Measurements from ENCODE around the gene NTSR1. TPM values are rescaled to one million over a fixed set of nuclear protein-coding genes. Genes with fewer than 3 reads are reported as not detected.
"Not testable (repeated sequence)": the region's sequence is repeated elsewhere in the genome, so short reads cannot be mapped to it uniquely, and the experiment has no call there.

The NTSR1 gene
- total and polyA plus RNA-seq, 12 donors: 0.03 to 0.14 (median 0.11) TPM; not detected in 9

GRCh38 chr20:62677678-62678077, 31.0 kb upstream of the NTSR1 start:
- DNase-seq: no peak
- TF ChIP-seq, protein P1, sequence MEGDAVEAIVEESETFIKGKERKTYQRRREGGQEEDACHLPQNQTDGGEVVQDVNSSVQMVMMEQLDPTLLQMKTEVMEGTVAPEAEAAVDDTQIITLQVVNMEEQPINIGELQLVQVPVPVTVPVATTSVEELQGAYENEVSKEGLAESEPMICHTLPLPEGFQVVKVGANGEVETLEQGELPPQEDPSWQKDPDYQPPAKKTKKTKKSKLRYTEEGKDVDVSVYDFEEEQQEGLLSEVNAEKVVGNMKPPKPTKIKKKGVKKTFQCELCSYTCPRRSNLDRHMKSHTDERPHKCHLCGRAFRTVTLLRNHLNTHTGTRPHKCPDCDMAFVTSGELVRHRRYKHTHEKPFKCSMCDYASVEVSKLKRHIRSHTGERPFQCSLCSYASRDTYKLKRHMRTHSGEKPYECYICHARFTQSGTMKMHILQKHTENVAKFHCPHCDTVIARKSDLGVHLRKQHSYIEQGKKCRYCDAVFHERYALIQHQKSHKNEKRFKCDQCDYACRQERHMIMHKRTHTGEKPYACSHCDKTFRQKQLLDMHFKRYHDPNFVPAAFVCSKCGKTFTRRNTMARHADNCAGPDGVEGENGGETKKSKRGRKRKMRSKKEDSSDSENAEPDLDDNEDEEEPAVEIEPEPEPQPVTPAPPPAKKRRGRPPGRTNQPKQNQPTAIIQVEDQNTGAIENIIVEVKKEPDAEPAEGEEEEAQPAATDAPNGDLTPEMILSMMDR (IDR thresholded peaks at IDR 0.05): no peak
- no peak for TF ChIP-seq POLR2A (IDR thresholded peaks at IDR 0.05)
- Histone ChIP-seq H3K27me3 (peaks cover 5% of the 10 kb centered on the region), H3K9me3 (replicated peaks in 1 of 3) (no peaks in the 10 kb centered on the region), H3K4me3 (no peak overlapping the region), H3K27ac (no peak overlapping the region), H3K36me3 (replicated peaks in 1 of 2) (no peaks in the 10 kb centered on the region), H3K4me1 (replicated peaks in 1 of 2) (no peaks in the 10 kb centered on the region)
- intact Hi-C loops (cut with DNase I): no loop called here
- WGBS, 4 donors: 65 to 77% (median 68%) methylated on average over 4 to 10 of the region's 10 CpGs; no CpG with 5 or more reads in 1 of the 4 donors

- intact Hi-C loops (cut with DNase I): no loop called here
These were observed 30.1 kb upstream of the NTSR1 start for GRCh38 chr20:62678553-62678952.

GRCh38 chr20:62679978-62680589, 28.6 kb upstream of the NTSR1 start:
- Histone ChIP-seq H3K4me3 (no peak overlapping the region), H3K27me3 (peaks cover 14% of the 10 kb centered on the region), H3K27ac (no peak overlapping the region), H3K9me3 (replicated peaks in 1 of 3) (no peaks in the 10 kb centered on the region), H3K36me3 (replicated peaks in 1 of 2) (no peaks in the 10 kb centered on the region), H3K4me1 (replicated peaks in 1 of 2) (no peaks in the 10 kb centered on the region)
- TF ChIP-seq POLR2A (IDR thresholded peaks at IDR 0.05): no peak
- TF ChIP-seq, protein P1 (IDR thresholded peaks at IDR 0.05): no peak
- no peak for DNase-seq
- intact Hi-C loops (cut with DNase I): no loop called here
- 84 to 94% (median 91%) methylated on average over 11 of the region's 11 CpGs for WGBS, 4 donors

More at GRCh38 chr20:62678553-62678952, 30.1 kb upstream of the NTSR1 start:
- H3K36me3 ChIP-seq (replicated peaks in 1 of 2): no peaks in the 10 kb centered on the region
- DNase-seq: no peak
- H3K27ac ChIP-seq: no peak overlapping the region
- H3K4me1 ChIP-seq (replicated peaks in 1 of 2): no peaks in the 10 kb centered on the region
- no peaks in the 10 kb centered on the region for H3K9me3 ChIP-seq (replicated peaks in 1 of 3)
- H3K27me3 ChIP-seq: peaks cover 14% of the 10 kb centered on the region
- no peak overlapping the region for H3K4me3 ChIP-seq
- 38 to 44% (median 39%) methylated on average over 9 of the region's 9 CpGs for WGBS, 4 donors
- no peak for TF ChIP-seq POLR2A (IDR thresholded peaks at IDR 0.05)
- TF ChIP-seq, protein P1 (IDR thresholded peaks at IDR 0.05): no peak

DNA sequence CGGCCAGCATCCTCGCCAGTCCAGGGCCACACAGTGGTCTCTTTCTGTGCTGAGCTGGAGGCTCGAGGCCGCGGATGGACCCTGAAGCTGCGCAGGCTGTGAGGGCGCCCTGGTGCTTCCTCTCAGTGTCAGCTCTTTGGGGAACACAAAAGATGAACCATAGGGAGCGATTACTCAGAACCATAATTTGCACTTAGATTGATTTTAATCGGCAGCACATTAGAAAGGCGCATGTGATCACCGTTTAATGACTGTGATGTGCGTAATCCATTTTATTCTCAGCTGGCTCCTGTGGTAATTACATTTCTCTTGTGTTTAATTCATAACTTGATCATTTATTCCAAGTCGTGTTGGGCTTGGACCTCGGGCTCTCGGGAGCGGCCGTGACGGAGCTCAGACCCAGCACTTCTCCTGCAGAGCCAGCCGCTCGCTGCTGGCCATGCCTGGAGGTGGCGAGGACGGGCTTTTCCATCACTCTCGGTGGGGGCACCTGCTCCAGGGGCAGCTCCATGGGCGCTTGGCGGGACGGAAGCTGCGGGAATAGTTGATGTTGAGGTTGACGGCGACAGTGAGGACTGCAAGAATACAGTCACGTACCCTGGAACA, 25.6 kb upstream of the NTSR1 start:
- intact Hi-C loops (cut with DNase I): no loop called here
- WGBS, 4 donors: 76 to 85% (median 82%) methylated on average over 22 to 30 of the region's 30 CpGs

DNA sequence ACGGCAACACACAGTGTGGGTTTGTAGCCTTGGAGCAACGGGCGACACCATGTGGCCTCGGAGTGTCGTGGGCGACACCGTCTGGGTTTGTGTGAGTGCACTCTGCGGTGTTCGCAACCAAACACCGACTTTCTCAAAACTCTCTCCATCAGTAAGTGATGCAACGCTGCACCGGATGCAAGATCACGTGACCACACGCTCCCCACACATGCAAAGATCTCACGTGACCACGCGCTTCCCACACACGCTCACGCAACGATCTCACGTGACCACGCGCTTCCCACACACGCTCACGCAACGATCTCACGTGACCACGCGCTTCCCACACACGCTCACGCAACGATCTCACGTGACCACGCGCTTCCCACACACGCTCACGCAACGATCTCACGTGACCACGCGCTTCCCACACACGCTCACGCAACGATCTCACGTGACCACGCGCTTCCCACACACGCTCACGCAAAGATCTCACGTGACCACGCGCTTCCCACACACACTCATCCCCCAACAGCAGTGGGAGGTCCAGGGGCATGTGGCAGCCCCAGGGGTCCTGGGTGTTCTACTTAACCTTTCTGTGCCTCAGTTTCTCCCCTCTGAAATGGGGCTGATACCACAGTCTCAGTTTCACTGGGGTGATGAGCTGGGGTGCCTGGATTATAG, 24.8 kb upstream of the NTSR1 start:
- 89 to 95% (median 93%) methylated on average over 31 to 40 of the region's 52 CpGs for WGBS, 4 donors
- H3K36me3 ChIP-seq (replicated peaks in 1 of 2); H3K4me3 ChIP-seq; intact Hi-C loops (cut with DNase I); DNase-seq; H3K4me1 ChIP-seq (replicated peaks in 1 of 2); H3K9me3 ChIP-seq (replicated peaks in 1 of 3); H3K27ac ChIP-seq: not testable (repeated sequence)
- peaks cover 20% of the 10 kb centered on the region for H3K27me3 ChIP-seq

More for the DNA sequence above, 25.6 kb upstream of the NTSR1 start:
- H3K4me3 ChIP-seq: no peak overlapping the region
- no peaks in the 10 kb centered on the region for H3K4me1 ChIP-seq (replicated peaks in 1 of 2)
- no peak for DNase-seq
- H3K27ac ChIP-seq: no peak overlapping the region
- H3K27me3 ChIP-seq: peaks cover 20% of the 10 kb centered on the region
- H3K36me3 ChIP-seq (replicated peaks in 1 of 2): no peaks in the 10 kb centered on the region
- no peak for TF ChIP-seq POLR2A (IDR thresholded peaks at IDR 0.05)
- TF ChIP-seq, protein P1 (IDR thresholded peaks at IDR 0.05): no peak
- H3K9me3 ChIP-seq (replicated peaks in 1 of 3): no peaks in the 10 kb centered on the region
